Ascending aorta (tissue), 2 donors: ENCODE measurements around the gene SORCS2. TPM values are rescaled to one million over a fixed set of nuclear protein-coding genes. Genes with fewer than 3 reads are reported as not detected.

Source experiments
- DNase-seq, 2 donors: peaks; one replicate each; pipeline ENCODE4 v3.0.0-alpha.2; 2019; ENCODE audit warnings: low spot score in 2 of 2
- H3K27ac ChIP-seq, 2 donors: fragments of 200-600 bp; sonication (generic); one replicate each; pipeline ENCODE4 v1.5.1; 2016 to 2017; ENCODE audit warnings: mild to moderate bottlenecking in 1 of 2
- H3K27me3 ChIP-seq: fragments of 200-600 bp; sonication (generic); one replicate; pipeline ENCODE4 v1.5.1; 2017
- H3K36me3 ChIP-seq, 2 donors: fragments of 200-600 bp; sonication (generic); one replicate each; pipeline ENCODE4 v1.5.1; 2016
- H3K4me1 ChIP-seq, 2 donors: fragments of 200-600 bp; sonication (generic); one replicate each; pipeline ENCODE4 v1.5.1; 2016 to 2017; ENCODE audit warnings: mild to moderate bottlenecking in 1 of 2
- H3K4me3 ChIP-seq, 2 donors: fragments of 200-600 bp; sonication (generic); one replicate each; pipeline ENCODE4 v1.5.1; 2016 to 2017; ENCODE audit warnings: mild to moderate bottlenecking in 1 of 2
- H3K9me3 ChIP-seq, 2 donors: fragments of 200-600 bp; sonication (generic); one replicate each; pipeline ENCODE4 v1.5.1; 2016
- CTCF ChIP-seq, 3 experiments: fragments of 200-600 bp in 2 of 3; fragments of 450-650 bp in 1 of 3; sonication (generic) in 2 of 3; IDR thresholded peaks; one replicate each; pipeline ENCODE4 v1.5.1; 2016 to 2019; ENCODE audit warnings: antibody characterized with exemption in 3 of 3, mild to moderate bottlenecking in 1 of 3, moderate library complexity in 1 of 3
- intact Hi-C: fragments of 100-400 bp; cut with DNase I; formaldehyde crosslinking; loops from one replicate; pipeline ENCODE4 v1.15.1; 2023
- total RNA-seq: library from RNA; depleted of rRNA; stranded (reverse); fragments of >200 nt; gene quantifications from one replicate; pipeline ENCODE4 v1.1.0, GENCODE V29; 2016

SORCS2 gene
- total RNA-seq, 1 donor from 2014 or later, result 0.32 TPM

DNA sequence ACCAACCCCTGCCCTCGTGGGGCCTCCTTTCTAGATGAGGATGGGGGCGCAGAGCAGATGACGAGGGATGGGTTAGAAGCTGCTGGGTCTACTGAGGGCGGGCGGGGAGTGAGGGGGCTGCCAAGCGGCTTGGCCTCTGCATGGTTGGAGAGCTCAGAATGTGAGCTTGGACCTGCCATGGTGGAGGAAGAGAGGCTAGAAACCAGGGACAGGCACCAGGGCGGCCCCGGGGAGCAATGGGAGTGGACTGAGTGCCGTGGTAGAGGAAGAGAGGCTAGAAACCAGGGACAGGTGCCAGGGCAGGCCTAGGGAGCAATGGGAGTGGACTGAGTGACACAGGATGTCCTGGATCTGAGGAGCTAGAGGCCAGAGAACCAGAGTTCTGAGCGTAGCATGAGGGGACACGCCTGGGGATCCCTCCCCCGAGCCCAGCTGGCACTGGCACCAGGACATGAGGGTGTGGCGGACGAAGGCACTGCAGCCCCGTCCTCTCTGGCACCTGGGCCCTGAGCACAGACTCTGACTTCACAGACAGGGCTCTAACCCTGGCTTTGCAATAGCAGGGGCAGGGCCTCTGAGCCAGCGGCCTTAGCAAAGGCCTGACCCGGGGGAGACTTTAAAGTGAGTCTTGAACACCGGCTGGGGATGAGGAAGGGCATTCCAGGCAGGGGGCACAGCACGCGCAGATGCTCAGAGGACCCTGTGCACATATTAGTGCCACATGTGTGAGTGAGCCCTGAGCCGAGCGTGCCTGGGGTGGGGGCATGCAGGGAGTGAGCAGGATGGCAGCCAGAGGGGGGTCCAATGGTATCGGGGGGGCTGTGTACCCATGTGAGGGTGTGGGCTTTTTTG, 456.4 kb downstream of the SORCS2 start:
- TF ChIP-seq CTCF (IDR thresholded peaks at IDR 0.05), result no peak
- peak overlapping the region in 1 of 2 donors; percentile 27 for H3K27ac ChIP-seq
- no peaks in the 10 kb centered on the region for H3K27me3 ChIP-seq
- no peaks in the 10 kb centered on the region for H3K36me3 ChIP-seq
- intact Hi-C loops, result no loop called here
- DNase-seq, result no peak
- H3K4me1 ChIP-seq, result no peaks in the 10 kb centered on the region
- H3K4me3 ChIP-seq, result no peak overlapping the region
- no peaks in the 10 kb centered on the region for H3K9me3 ChIP-seq

DNA sequence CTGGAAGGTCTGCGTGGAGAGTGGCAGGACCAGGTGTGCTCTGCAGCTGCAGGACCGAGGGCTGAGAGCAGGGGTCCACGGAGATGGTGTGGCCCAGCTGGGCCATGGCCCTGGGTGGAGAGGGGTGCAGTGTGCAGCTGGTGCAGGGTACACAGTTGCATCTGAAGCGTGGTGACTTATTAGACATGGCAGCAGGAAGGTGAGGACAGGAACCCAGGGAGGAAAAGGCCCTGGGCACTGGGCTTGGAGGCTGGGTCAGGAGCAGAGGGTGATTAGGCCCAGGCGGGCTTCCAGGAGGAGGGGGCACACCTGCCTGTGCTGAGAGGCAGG, 457.0 kb downstream of the SORCS2 start:
- intact Hi-C loops, result no loop called here
- Histone ChIP-seq H3K9me3 (no peaks in the 10 kb centered on the region), H3K27me3 (no peaks in the 10 kb centered on the region), H3K36me3 (no peaks in the 10 kb centered on the region), H3K27ac (peak overlapping the region in 1 of 2 donors; percentile 27), H3K4me3 (no peak overlapping the region), H3K4me1 (no peaks in the 10 kb centered on the region)
- no peak for TF ChIP-seq CTCF (IDR thresholded peaks at IDR 0.05)
- DNase-seq, result no peak

- Histone ChIP-seq H3K36me3 (no peaks in the 10 kb centered on the region), H3K4me1 (no peaks in the 10 kb centered on the region), H3K27me3 (no peaks in the 10 kb centered on the region), H3K9me3 (no peaks in the 10 kb centered on the region), H3K4me3 (no peak overlapping the region), H3K27ac (no peak overlapping the region)
- intact Hi-C loops, result no loop called here
- peak; percentile 44 to 76 for DNase-seq
- TF ChIP-seq CTCF (IDR thresholded peaks at IDR 0.05), result no peak
These were observed 457.6 kb downstream of the SORCS2 start for GRCh38 chr4:7649741-7650531.

GRCh38 chr4:7650606-7651385, 458.5 kb downstream of the SORCS2 start:
- no peaks in the 10 kb centered on the region for H3K4me1 ChIP-seq
- TF ChIP-seq CTCF (IDR thresholded peaks at IDR 0.05), result no peak
- H3K4me3 ChIP-seq, result no peak overlapping the region
- no peaks in the 10 kb centered on the region for H3K36me3 ChIP-seq
- intact Hi-C loops, result no loop called here
- no peaks in the 10 kb centered on the region for H3K27me3 ChIP-seq
- no peak overlapping the region for H3K27ac ChIP-seq
- DNase-seq, result no peak
- no peaks in the 10 kb centered on the region for H3K9me3 ChIP-seq

DNA sequence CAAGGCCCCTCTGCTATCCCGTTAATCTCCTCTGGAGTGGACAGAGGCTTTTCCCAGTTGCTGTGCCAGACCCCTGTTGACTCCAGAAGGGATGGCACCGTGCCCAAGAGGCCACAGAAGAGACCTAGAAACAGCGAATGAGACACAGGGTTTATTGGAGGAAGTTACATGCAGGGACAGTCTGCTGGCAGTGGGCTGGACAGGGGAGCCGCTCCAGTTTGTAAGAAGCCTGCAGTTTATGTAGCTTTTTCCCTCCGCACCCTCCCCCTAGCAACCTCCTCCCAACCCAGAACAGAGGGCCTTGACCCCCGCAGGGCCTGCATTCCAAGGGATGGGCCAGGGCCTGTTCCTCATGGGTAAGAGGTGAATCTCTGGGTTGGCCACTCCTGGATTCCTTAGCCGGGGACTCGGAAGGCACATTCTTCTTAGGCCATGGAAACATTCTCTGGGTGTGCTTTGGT, 459.2 kb downstream of the SORCS2 start:
- no peaks in the 10 kb centered on the region for H3K36me3 ChIP-seq
- intact Hi-C loops, result no loop called here
- no peaks in the 10 kb centered on the region for H3K9me3 ChIP-seq
- H3K27ac ChIP-seq, result no peak overlapping the region
- no peak for TF ChIP-seq CTCF (IDR thresholded peaks at IDR 0.05)
- no peaks in the 10 kb centered on the region for H3K4me1 ChIP-seq
- no peak for DNase-seq
- H3K4me3 ChIP-seq, result no peak overlapping the region
- H3K27me3 ChIP-seq, result no peaks in the 10 kb centered on the region
